K562 (cell line): ENCODE measurements around the gene ERI2. TPM values are rescaled to one million over a fixed set of nuclear protein-coding genes. Genes with fewer than 3 reads are reported as not detected.
A peak's percentile ranks its signal among the peaks of the same experiment; 100 is the strongest.
"Not testable (repeated sequence)": the region's sequence is repeated elsewhere in the genome, so short reads cannot be mapped to it uniquely, and the experiment has no call there.

Source experiments
- ATAC-seq: fragments of 200-7000 bp; cut with Tn5 transposase; 3 replicates; pipeline ENCODE4 v1.9.1; 2020; ENCODE audit warnings: moderate library complexity
- BruUV-seq: library from RNA; stranded (reverse); fragments of 400-500 nt; replicated peaks from 2 replicates; lab custom pipeline; 2021; lab: Mats Ljungman, UMichigan
- CTCF ChIA-PET: fragments of 300-600 bp; formaldehyde crosslinking; extraction: SDS; loops from one replicate; lab custom pipeline; 2021; ENCODE audit warnings: low intra/inter-chr PET ratio; lab: Yijun Ruan, JAX
- POLR2A ChIA-PET: fragments of 300-600, 350-650 bp; sonication (Branson Sonifier 250); formaldehyde crosslinking; extraction: SDS; loops from one replicate; lab custom pipeline; 2021; ENCODE audit warnings: antibody characterized with exemption, inconsistent platforms; lab: Yijun Ruan, JAX
- DNase-seq, 4 experiments: peaks; one replicate each; pipeline versions ENCODE4 v3.0.0 to v3.0.0-alpha.2; 2011 to 2018; ENCODE audit warnings: low spot score in 3 of 4, mixed read lengths in 3 of 4; ENCODE audit errors: extremely low read depth in 1 of 4
- FAIRE-seq: peaks from 2 replicates; lab custom pipeline; 2011; peaks lifted over from hg19 to GRCh38; lab: Jason Lieb, UNC
- H2AFZ ChIP-seq: 2 replicates; pipeline ENCODE4 v1.6.0; 2011; ENCODE audit warnings: low read depth, low read length, control low read depth, inconsistent platforms
- H3K27ac ChIP-seq: fragments of 200-600 bp; 3 replicates; pipeline ENCODE4 v1.8.0; 2011; ENCODE audit warnings: low read depth, mild to moderate bottlenecking, control low read depth, inconsistent platforms, low read length, moderate library complexity, mixed read lengths; ENCODE audit errors: extremely low read depth
- H3K27me3 ChIP-seq, 2 experiments: fragments of 300-600 bp in 1 of 2; 2 replicates in 1 of 2; 3 replicates in 1 of 2; pipeline versions ENCODE4 v1.6.0 to v1.8.0; 2011; ENCODE audit warnings: inconsistent platforms in 2 of 2, low read length in 2 of 2, mild to moderate bottlenecking in 1 of 2, mixed read lengths in 1 of 2, moderate library complexity in 1 of 2; ENCODE audit not compliant: control insufficient read depth in 2 of 2, insufficient read depth in 2 of 2
- H3K36me3 ChIP-seq: fragments of 300-600 bp; 3 replicates; pipeline ENCODE4 v1.8.0; 2011; ENCODE audit warnings: mild to moderate bottlenecking, low read length, inconsistent platforms; ENCODE audit not compliant: control insufficient read depth, insufficient read depth
- H3K4me1 ChIP-seq, 2 experiments: fragments of 200-600 bp in 1 of 2; replicated peaks in 1 of 2; 2 replicates in 1 of 2; 3 replicates in 1 of 2; pipeline versions ENCODE4 v1.5.1 to v1.8.0; 2011; ENCODE audit warnings: inconsistent platforms in 2 of 2, low read length in 2 of 2, mild to moderate bottlenecking in 1 of 2, mixed read lengths in 1 of 2, moderate library complexity in 1 of 2; ENCODE audit not compliant: control insufficient read depth in 2 of 2, insufficient read depth in 2 of 2
- H3K4me2 ChIP-seq: 2 replicates; pipeline ENCODE4 v1.6.1; 2011; ENCODE audit warnings: low read length, control low read depth, inconsistent platforms, mixed read lengths; ENCODE audit not compliant: insufficient read depth
- H3K4me3 ChIP-seq: fragments of 200-600 bp; sonication (generic), shearing (Covaris generic); 2 replicates; pipeline ENCODE4 v1.5.1; 2016; ENCODE audit warnings: control low read depth, inconsistent platforms
- H3K79me2 ChIP-seq: fragments of 200-600 bp; 3 replicates; pipeline ENCODE4 v1.8.0; 2011; ENCODE audit warnings: low read length, inconsistent platforms; ENCODE audit not compliant: control insufficient read depth, insufficient read depth
- H3K9ac ChIP-seq, 2 experiments: 2 replicates each; pipeline versions ENCODE4 v1.6.0 to v1.6.1; 2011; ENCODE audit warnings: low read depth in 2 of 2, low read length in 2 of 2, control low read depth in 1 of 2, inconsistent platforms in 1 of 2, mild to moderate bottlenecking in 1 of 2, mixed read lengths in 1 of 2; ENCODE audit not compliant: insufficient read depth in 1 of 2
- H3K9me1 ChIP-seq: one replicate; pipeline ENCODE4 v1.6.0; 2011; ENCODE audit warnings: inconsistent platforms, mild to moderate bottlenecking, low read length, moderate library complexity; ENCODE audit not compliant: control insufficient read depth, insufficient read depth
- H3K9me3 ChIP-seq: replicated peaks from 2 replicates; pipeline ENCODE4 v1.5.1; 2011; ENCODE audit warnings: low read depth, low read length, inconsistent platforms; ENCODE audit not compliant: control insufficient read depth, insufficient read depth
- H4K20me1 ChIP-seq: replicated peaks from 2 replicates; pipeline ENCODE4 v1.6.1; 2011; ENCODE audit warnings: low read length, inconsistent platforms, mixed read lengths; ENCODE audit not compliant: control insufficient read depth, insufficient read depth
- BCL6 ChIP-seq: fragments of 250-450 bp; sonication (Bioruptor Pico); IDR thresholded peaks from 2 replicates; pipeline ENCODE4 v1.4.0; 2020
- BCOR ChIP-seq: fragments of 450-650 bp; IDR thresholded peaks from 2 replicates; pipeline ENCODE4 v1.6.1; 2016
- CGGBP1 ChIP-seq: fragments of 250-450 bp; sonication (Bioruptor Pico); IDR thresholded peaks from 2 replicates; pipeline ENCODE4 v1.9.0; 2021; ENCODE audit warnings: mild to moderate bottlenecking
- ELF4 ChIP-seq: fragments of 450-650 bp; formaldehyde crosslinking; IDR thresholded peaks from 2 replicates; pipeline ENCODE4 v1.4.0; 2022; ENCODE audit warnings: missing genetic modification characterization
- KDM1A ChIP-seq, 2 experiments: fragments of 450-650 bp; IDR thresholded peaks; 2 replicates each; pipeline ENCODE4 v1.6.1; 2016; ENCODE audit warnings: mild to moderate bottlenecking in 2 of 2
- SMARCA5 ChIP-seq: fragments of 450-650 bp; IDR thresholded peaks from 2 replicates; pipeline ENCODE4 v1.6.1; 2016
- TFE3 ChIP-seq: fragments of 450-650 bp; formaldehyde crosslinking; IDR thresholded peaks from 2 replicates; pipeline ENCODE4 v1.4.0; 2020; ENCODE audit warnings: mild to moderate bottlenecking, mixed read lengths
- ZNF146 ChIP-seq: IDR thresholded peaks from one replicate; pipeline ENCODE4 v1.6.1; 2018; ENCODE audit warnings: missing compliant biosample characterization; ENCODE audit not compliant: unreplicated experiment
- ZNF518B ChIP-seq: fragments of 250-450 bp; sonication (Bioruptor Pico); IDR thresholded peaks from 2 replicates; pipeline ENCODE4 v1.5.0; 2021; ENCODE audit warnings: mild to moderate bottlenecking, moderate library complexity
- WGBS: fragments of 100-300 bp; shearing (Covaris generic); methylation state at CpG from one replicate; pipeline ENCODE4 v1.1.6; 2016; ENCODE audit warnings: low coverage, mixed read lengths; ENCODE audit not compliant: insufficient coverage; ENCODE audit errors: missing lambda C conversion rate; 5-methylcytosine and 5-hydroxymethylcytosine counted together
- in situ Hi-C: fragments of 300-500 bp; cut with MboI; formaldehyde crosslinking; loops from 4 replicates; pipeline ENCODE4 v1.15.0; 2018; ENCODE audit warnings: inconsistent platforms, mixed read lengths
- intact Hi-C: fragments of 100-400 bp; cut with micrococcal nuclease; formaldehyde crosslinking; loops from 2 replicates; pipeline ENCODE4 v1.14.2; 2022
- polyA plus RNA-seq, 8 experiments: library from polyadenylated mRNA; depleted of rRNA in 4 of 8; stranded (reverse) in 5 of 8; unstranded in 3 of 8; fragments of >200 nt; fragmentation: Nextera tagmentation in 2 of 8; fragmentation: Illumina TruSeq in 1 of 8; extraction: Ambion mirVana in 2 of 8; extraction: Trizol in 1 of 8; gene quantifications; 2 replicates each; pipeline versions ENCODE4 v1.2.1 to v1.2.3, GENCODE V29; 2011 to 2014; ENCODE audit warnings: inconsistent platforms in 1 of 8, missing spikeins in 1 of 8
- total RNA-seq, 7 experiments: library from RNA; depleted of rRNA in 6 of 7; stranded (reverse); fragments of >200 nt in 6 of 7; fragmentation: Illumina TruSeq in 2 of 7; extraction: Trizol in 2 of 7; gene quantifications; 2 replicates each; pipeline versions ENCODE4 v1.2.1 to v1.2.3, GENCODE V29; 2011 to 2021; ENCODE audit warnings: low replicate concordance in 1 of 7

ERI2 gene
- total and polyA plus RNA-seq, 9 of the 15 experiments (the other 6 are each of a cell fraction or from before 2014, with no cell fraction given), result 23.3 to 57.0 (median 48.1) TPM

- TF ChIP-seq TFE3 (CRISPR knock-in tag) (peak; percentile 63), ELF4 (CRISPR knock-in tag) (no peak), BCL6 (no peak), ZNF518B (no peak), CGGBP1 (CRISPR knock-in tag) (no peak)
Observed at GRCh38 chr16:20760346-20760745, 45.9 kb downstream of the ERI2 start (continued).

- intact Hi-C loops, H4K20me1 ChIP-seq, H3K27me3 ChIP-seq, DNase-seq, H3K4me3 ChIP-seq, FAIRE-seq, in situ Hi-C loops, H3K36me3 ChIP-seq, H3K9me3 ChIP-seq, H3K9ac ChIP-seq, H3K27ac ChIP-seq, H3K79me2 ChIP-seq, H2AFZ ChIP-seq, CTCF ChIA-PET, POLR2A ChIA-PET, H3K9me1 ChIP-seq, H3K4me2 ChIP-seq, BruUV-seq, ATAC-seq: not testable (repeated sequence)
- peak; percentile 77 for TF ChIP-seq BCOR
- 0 out of 2 replicates have a peak, but pooled peaks have one; percentile 21 for TF ChIP-seq SMARCA5
- TF ChIP-seq KDM1A (IDR thresholded peaks at IDR 0.05), result peak in 1 of 2 experiments; percentile 45; a peak in 1 of 4 replicates
- peak; percentile 19 for TF ChIP-seq ZNF146 (CRISPR knock-in tag)
- WGBS, result no CpG with 5 or more reads among the region's 5 CpGs
- peaks cover 2 to 20% of the 10 kb centered on the region in 2 experiments; a peak in 4 of 5 replicates for H3K4me1 ChIP-seq
Observed at GRCh38 chr16:20755799-20756198, 50.5 kb downstream of the ERI2 start.
